Upper lobe of left lung (tissue), 6 donors: Measurements from ENCODE around the gene C1orf159. TPM values are rescaled to one million over a fixed set of nuclear protein-coding genes. Genes with fewer than 3 reads are reported as not detected.
"Not testable (repeated sequence)": the region's sequence is repeated elsewhere in the genome, so short reads cannot be mapped to it uniquely, and the experiment has no call there.

ENCODE experiments used
- ATAC-seq, 2 donors: fragments of 200-7000 bp; cut with Tn5 transposase; one replicate each; pipeline ENCODE4 v1.9.1; 2022; ENCODE audit warnings: mild to moderate bottlenecking in 2 of 2, moderate library complexity in 2 of 2; ENCODE audit not compliant: low FRiP score in 2 of 2
- DNase-seq, 2 donors: peaks; one replicate each; pipeline ENCODE4 v3.0.0-alpha.2; 2019 to 2020
- H3K27ac ChIP-seq, 4 donors: fragments of 200-600 bp; sonication (generic); one replicate each; pipeline ENCODE4 v1.5.1; 2016 to 2019
- H3K27me3 ChIP-seq, 4 donors: fragments of 200-600 bp; sonication (generic); one replicate each; pipeline ENCODE4 v1.5.1; 2017 to 2019
- H3K36me3 ChIP-seq, 4 donors: fragments of 200-600 bp; sonication (generic); one replicate each; pipeline ENCODE4 v1.5.1; 2016 to 2019
- H3K4me1 ChIP-seq, 4 donors: fragments of 200-600 bp; sonication (generic); one replicate each; pipeline ENCODE4 v1.5.1; 2018 to 2019
- H3K4me3 ChIP-seq, 4 donors: fragments of 200-600 bp; sonication (generic); one replicate each; pipeline ENCODE4 v1.5.1; 2017 to 2019; ENCODE audit warnings: mild to moderate bottlenecking in 2 of 4, moderate library complexity in 1 of 4
- H3K9me3 ChIP-seq, 4 donors: fragments of 200-600 bp; sonication (generic); one replicate each; pipeline ENCODE4 v1.5.1; 2018 to 2019
- EP300 ChIP-seq, 4 donors: sonication (generic); formaldehyde crosslinking; IDR thresholded peaks; one replicate each; pipeline ENCODE4 v1.5.1; 2017; ENCODE audit warnings: antibody characterized with exemption in 4 of 4, control low read depth in 2 of 4
- POLR2A ChIP-seq, 4 donors: fragments of 450-650 bp; IDR thresholded peaks; one replicate each; pipeline ENCODE4 v1.5.1; 2016 to 2017; ENCODE audit warnings: antibody characterized with exemption in 4 of 4, mild to moderate bottlenecking in 2 of 4
- POLR2AphosphoS5 ChIP-seq, 2 donors: sonication (generic); formaldehyde crosslinking; IDR thresholded peaks; one replicate each; pipeline ENCODE4 v1.5.1; 2017; ENCODE audit warnings: antibody characterized with exemption in 2 of 2
- WGBS, 2 donors: methylation state at CpG; one replicate each; pipeline ENCODE4 v1.1.5; 2017 to 2018; 5-methylcytosine and 5-hydroxymethylcytosine counted together
- total RNA-seq, 6 donors: library from RNA; depleted of rRNA in 4 of 6; stranded (reverse); fragments of >200 nt in 4 of 6; gene quantifications; one replicate each; pipeline versions ENCODE4 v1.1.0 to v1.2.1, GENCODE V29; 2016 to 2021
- TF ChIP-seq, protein P1 (sequence below), 6 experiments: fragments of 450-650 bp in 4 of 6; fragments of 200-600 bp in 2 of 6; sonication (generic) in 2 of 6; IDR thresholded peaks; one replicate each; pipeline ENCODE4 v1.5.1; 2016 to 2019; ENCODE audit warnings: antibody characterized with exemption in 6 of 6
- donor health status: DM: no; HTN: no; CAD: no; lungs with moderate emphysema.
- donor health status: DM: no; HTN: yes; CAD: no; lungs with severe emphysema.

C1orf159 gene
- total RNA-seq, 6 donors from 2014 or later = 5.7 to 34.6 (median 15.2) TPM

DNA sequence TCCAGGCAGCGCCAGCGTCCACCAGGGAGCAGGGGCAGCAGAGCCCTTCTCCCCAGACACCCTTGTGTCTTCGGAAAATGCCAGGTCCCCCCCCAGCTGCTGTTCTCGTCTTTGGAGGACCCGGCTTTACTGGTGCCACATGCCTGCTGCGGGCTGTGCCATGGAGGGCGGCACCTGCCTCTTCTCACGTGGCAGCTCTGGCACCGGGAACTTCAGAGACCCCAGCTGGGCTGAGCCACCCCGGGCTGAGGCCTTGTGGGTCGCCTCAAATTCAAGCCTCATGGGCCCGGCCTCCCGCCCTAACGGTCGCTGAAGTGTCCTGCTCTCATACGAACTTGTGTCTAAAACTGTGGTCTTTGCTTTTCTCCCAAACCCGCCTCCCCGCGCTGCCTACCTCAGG, 27.0 kb upstream of the C1orf159 start:
- H3K27me3 ChIP-seq = no peaks in the 10 kb centered on the region
- no peak overlapping the region for H3K27ac ChIP-seq
- WGBS, 2 donors = 81 to 83% methylated on average over 7 to 19 of the region's 19 CpGs
- H3K36me3 ChIP-seq = no peaks in the 10 kb centered on the region
- H3K9me3 ChIP-seq = no peaks in the 10 kb centered on the region
- TF ChIP-seq POLR2AphosphoS5 (IDR thresholded peaks at IDR 0.05) (no peak), POLR2A (IDR thresholded peaks at IDR 0.05) (no peak)
- H3K4me1 ChIP-seq = peaks cover 0 to 20% (median 14%) of the 10 kb centered on the region in 4 donors
- ATAC-seq (no peak), DNase-seq (peak in 1 of 2 donors; percentile 73)
- no peak overlapping the region for H3K4me3 ChIP-seq

DNA sequence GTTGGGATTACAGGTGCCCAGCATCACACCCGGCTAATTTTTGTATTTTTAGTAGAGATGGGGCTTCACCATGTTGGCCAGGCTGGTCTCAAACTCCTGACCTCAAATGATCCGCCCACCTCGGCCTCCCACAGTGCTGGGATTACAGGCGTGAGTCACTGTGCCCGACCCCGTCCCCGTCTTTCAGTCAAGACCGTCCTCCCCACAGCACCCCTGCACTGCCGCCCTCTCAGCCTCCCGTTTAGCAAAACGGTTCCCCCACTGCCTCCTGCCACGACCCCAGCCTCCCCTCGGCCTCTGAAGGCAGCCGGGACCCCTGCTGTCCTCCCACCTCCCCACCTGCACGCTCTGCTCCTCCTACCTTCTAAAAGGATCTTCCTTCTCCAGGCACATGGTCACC, 26.5 kb upstream of the C1orf159 start:
- H3K27me3 ChIP-seq, ATAC-seq, H3K36me3 ChIP-seq, H3K9me3 ChIP-seq, H3K4me3 ChIP-seq, DNase-seq, H3K27ac ChIP-seq: not testable (repeated sequence)
- peaks cover 0 to 25% (median 19%) of the 10 kb centered on the region in 4 donors for H3K4me1 ChIP-seq
- 57 to 76% methylated on average over 14 to 15 of the region's 15 CpGs for WGBS, 2 donors

- no peak for TF ChIP-seq POLR2A (IDR thresholded peaks at IDR 0.05)
- TF ChIP-seq, protein P1, sequence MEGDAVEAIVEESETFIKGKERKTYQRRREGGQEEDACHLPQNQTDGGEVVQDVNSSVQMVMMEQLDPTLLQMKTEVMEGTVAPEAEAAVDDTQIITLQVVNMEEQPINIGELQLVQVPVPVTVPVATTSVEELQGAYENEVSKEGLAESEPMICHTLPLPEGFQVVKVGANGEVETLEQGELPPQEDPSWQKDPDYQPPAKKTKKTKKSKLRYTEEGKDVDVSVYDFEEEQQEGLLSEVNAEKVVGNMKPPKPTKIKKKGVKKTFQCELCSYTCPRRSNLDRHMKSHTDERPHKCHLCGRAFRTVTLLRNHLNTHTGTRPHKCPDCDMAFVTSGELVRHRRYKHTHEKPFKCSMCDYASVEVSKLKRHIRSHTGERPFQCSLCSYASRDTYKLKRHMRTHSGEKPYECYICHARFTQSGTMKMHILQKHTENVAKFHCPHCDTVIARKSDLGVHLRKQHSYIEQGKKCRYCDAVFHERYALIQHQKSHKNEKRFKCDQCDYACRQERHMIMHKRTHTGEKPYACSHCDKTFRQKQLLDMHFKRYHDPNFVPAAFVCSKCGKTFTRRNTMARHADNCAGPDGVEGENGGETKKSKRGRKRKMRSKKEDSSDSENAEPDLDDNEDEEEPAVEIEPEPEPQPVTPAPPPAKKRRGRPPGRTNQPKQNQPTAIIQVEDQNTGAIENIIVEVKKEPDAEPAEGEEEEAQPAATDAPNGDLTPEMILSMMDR (IDR thresholded peaks at IDR 0.05) = no peak
- no peak for TF ChIP-seq EP300 (IDR thresholded peaks at IDR 0.05)
- no peak for TF ChIP-seq POLR2AphosphoS5 (IDR thresholded peaks at IDR 0.05)
- WGBS, 2 donors = 72 to 83% methylated on average over 15 of the region's 15 CpGs
- Histone ChIP-seq H3K4me3 (no peak overlapping the region), H3K36me3 (no peaks in the 10 kb centered on the region), H3K27me3 (peaks cover 0 to 4% (median 0%) of the 10 kb centered on the region in 4 donors), H3K27ac (no peak overlapping the region), H3K9me3 (no peaks in the 10 kb centered on the region), H3K4me1 (peaks cover 0 to 28% (median 23%) of the 10 kb centered on the region in 4 donors)
- ATAC-seq = no peak
- peak in 1 of 2 donors; percentile 56 for DNase-seq
Observed at GRCh38 chr1:1141911-1142250, 26.0 kb upstream of the C1orf159 start.

GRCh38 chr1:1141244-1141910, 25.5 kb upstream of the C1orf159 start:
- 79% methylated on average over 3 to 12 of the region's 25 CpGs for WGBS, 2 donors
- H3K4me3 ChIP-seq = no peak overlapping the region
- H3K27ac ChIP-seq = no peak overlapping the region
- H3K36me3 ChIP-seq = no peaks in the 10 kb centered on the region
- peaks cover 0 to 7% (median 0%) of the 10 kb centered on the region in 4 donors for H3K27me3 ChIP-seq
- DNase-seq (peak in 1 of 2 donors; percentile 70), ATAC-seq (no peak)
- TF ChIP-seq EP300 (IDR thresholded peaks at IDR 0.05) (no peak), POLR2AphosphoS5 (IDR thresholded peaks at IDR 0.05) (no peak), POLR2A (IDR thresholded peaks at IDR 0.05) (no peak)
- TF ChIP-seq, protein P1 (IDR thresholded peaks at IDR 0.05) = no peak
- H3K4me1 ChIP-seq = peaks cover 0 to 29% (median 27%) of the 10 kb centered on the region in 4 donors
- no peaks in the 10 kb centered on the region for H3K9me3 ChIP-seq

DNA sequence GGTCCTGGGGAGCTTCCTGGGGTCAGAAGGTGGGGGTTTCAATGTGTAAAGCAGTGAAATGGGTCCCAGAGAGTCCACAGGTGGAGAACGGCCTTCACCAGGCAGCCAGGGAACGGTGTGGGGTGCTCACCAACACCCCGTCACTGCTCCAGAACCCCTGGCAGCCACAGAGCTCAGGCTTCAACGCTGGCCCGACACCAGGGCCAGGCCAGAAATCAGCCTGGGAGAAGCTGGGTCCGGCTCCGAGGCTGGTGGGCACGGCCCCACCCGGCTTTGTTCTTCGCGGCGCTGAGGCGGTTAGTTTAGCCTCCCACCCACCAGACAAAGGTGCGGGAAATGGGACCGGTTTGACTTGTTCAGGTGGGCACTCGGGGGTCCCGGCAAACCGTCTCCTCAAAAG, 24.8 kb upstream of the C1orf159 start:
- DNase-seq = peak in 1 of 2 donors; percentile 49
- H3K9me3 ChIP-seq = no peaks in the 10 kb centered on the region
- no peak overlapping the region for H3K27ac ChIP-seq
- no peaks in the 10 kb centered on the region for H3K36me3 ChIP-seq
- no peak for ATAC-seq
- no peak for TF ChIP-seq POLR2AphosphoS5 (IDR thresholded peaks at IDR 0.05)
- no peak overlapping the region for H3K4me3 ChIP-seq
- WGBS, 2 donors = 49 to 65% methylated on average over 17 to 18 of the region's 18 CpGs
- H3K27me3 ChIP-seq = peaks cover 0 to 7% (median 0%) of the 10 kb centered on the region in 4 donors
- H3K4me1 ChIP-seq = peaks cover 0 to 34% (median 29%) of the 10 kb centered on the region in 4 donors

GRCh38 chr1:1137256-1138045, 21.6 kb upstream of the C1orf159 start:
- Histone ChIP-seq H3K36me3 (no peaks in the 10 kb centered on the region), H3K4me3 (peak overlapping the region in 3 of 4 donors; percentile 42 to 53 (median 52)), H3K4me1 (peaks cover 5 to 30% (median 24%) of the 10 kb centered on the region in 4 donors), H3K9me3 (no peaks in the 10 kb centered on the region), H3K27ac (peak overlapping the region in 3 of 4 donors; percentile 54 to 69 (median 60)), H3K27me3 (peaks cover 0 to 7% (median 0%) of the 10 kb centered on the region in 4 donors)
- ATAC-seq (peak in 1 of 2 donors; percentile 35), DNase-seq (peak in 1 of 2 donors; percentile 86)
- 20 to 25% methylated on average over 17 to 26 of the region's 36 CpGs for WGBS, 2 donors
- TF ChIP-seq POLR2A (IDR thresholded peaks at IDR 0.05) (peak in 1 of 4 donors; percentile 5), EP300 (IDR thresholded peaks at IDR 0.05) (no peak)
